Measurements from ENCODE around the gene OR1F1. TPM values are rescaled to one million over a fixed set of nuclear protein-coding genes. Genes with fewer than 3 reads are reported as not detected.

OR1F1 gene
- total and polyA plus RNA-seq, 9 of the 15 experiments (the other 6 are each of a cell fraction or from before 2014, with no cell fraction given): 0.15 to 0.61 (median 0.35) TPM; not detected in 3

DNA sequence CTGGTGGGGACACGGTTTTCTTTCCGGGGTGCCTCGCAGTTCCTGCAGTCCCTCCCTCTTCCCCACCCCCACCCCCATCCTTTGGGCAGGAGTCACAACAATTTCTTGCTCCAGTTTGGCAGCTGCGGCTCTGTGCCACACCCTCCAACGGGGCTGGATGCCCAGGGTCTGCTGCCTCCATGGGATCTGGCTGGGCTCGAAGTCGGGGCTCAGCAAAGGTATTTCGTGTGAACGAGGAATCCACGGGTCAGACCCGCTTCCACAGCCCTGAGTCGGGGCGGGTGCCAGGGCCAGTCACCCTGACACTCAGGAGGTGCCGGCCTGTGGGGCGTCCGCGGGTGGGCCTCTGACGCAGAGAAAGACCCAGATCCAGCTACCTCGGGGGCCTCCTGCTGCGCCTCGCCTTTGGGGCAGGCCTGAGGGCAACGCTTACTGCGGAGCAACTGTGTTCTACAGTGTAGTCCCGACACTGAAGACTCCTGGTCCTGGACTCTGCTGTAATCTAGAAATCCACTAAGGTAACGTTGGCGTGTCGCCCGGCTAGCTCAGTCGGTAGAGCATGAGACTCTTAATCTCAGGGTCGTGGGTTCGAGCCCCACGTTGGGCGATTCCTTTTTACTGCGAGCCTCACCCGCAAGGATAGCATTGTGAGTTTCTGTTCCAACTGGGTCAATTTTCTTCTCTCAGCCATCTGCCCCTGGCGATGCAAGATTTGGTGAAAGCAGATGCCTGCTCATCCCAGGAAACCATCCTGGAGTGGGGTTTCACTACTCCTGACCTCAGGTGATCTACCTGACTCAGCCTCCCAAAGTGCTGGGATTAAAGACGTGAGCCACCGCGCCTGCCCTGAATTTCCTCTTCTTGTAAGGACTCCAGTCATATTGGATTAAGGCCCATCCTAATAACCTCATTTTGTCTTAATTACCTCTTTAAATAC is 12.6 kb upstream of the OR1F1 start:
- FAIRE-seq (peak; percentile 77), DNase-seq (ENCODE audit: extremely low read depth in 1 of 4, low spot score in 3 of 4) (peak; percentile 52 to 90 (median 66)), ATAC-seq (peak; percentile 76)
- Histone ChIP-seq H3K27me3 (ENCODE audit: control insufficient read depth in 2 of 2, insufficient read depth in 2 of 2, low read length in 2 of 2) (peaks cover 0 to 3% of the 10 kb centered on the region in 2 experiments; a peak in 1 of 5 replicates), H3K36me3 (ENCODE audit: control insufficient read depth, insufficient read depth, low read length) (no peaks in the 10 kb centered on the region), H3K9me1 (ENCODE audit: control insufficient read depth, insufficient read depth, low read length) (no peaks in the 10 kb centered on the region), H3K4me2 (ENCODE audit: insufficient read depth, low read length) (peak overlapping the region; percentile 71), H2AFZ (ENCODE audit: low read depth, low read length) (peak overlapping the region; percentile 66), H3K79me2 (ENCODE audit: control insufficient read depth, insufficient read depth, low read length) (no peaks in the 10 kb centered on the region), H3K9ac (ENCODE audit: insufficient read depth in 1 of 2, low read depth in 2 of 2, low read length in 2 of 2) (peak overlapping the region; percentile 47 to 94; a peak in 3 of 4 replicates), H3K9me3 (replicated peaks; ENCODE audit: control insufficient read depth, insufficient read depth, low read depth, low read length) (no peaks in the 10 kb centered on the region), H3K27ac (ENCODE audit: extremely low read depth, low read depth, low read length) (no peak overlapping the region), H3K4me1 (replicated peaks in 1 of 2; ENCODE audit: control insufficient read depth in 2 of 2, insufficient read depth in 2 of 2, low read length in 2 of 2) (peaks cover 6 to 48% of the 10 kb centered on the region in 2 experiments; a peak in 3 of 5 replicates), H3K4me3 (peak overlapping the region; percentile 51), H4K20me1 (replicated peaks; ENCODE audit: control insufficient read depth, insufficient read depth, low read length) (0 out of 2 replicates have a peak, but pooled peaks cover 5% of the 10 kb centered on the region)
- CTCF ChIA-PET (ENCODE audit: low intra/inter-chr PET ratio): no interaction called here
- in situ Hi-C loops (cut with MboI): no loop called here
- intact Hi-C loops (cut with micrococcal nuclease): loop anchor here (10.0 kb wide), 1 partner anchor 121 kb away; no protein-coding TSS in a partner anchor
- POLR2A ChIA-PET: interaction anchor here (0.6 to 1.5 kb wide), 3 partner anchors 27 to 285 kb away, joined by 3 to 9 read pairs (median 4); no protein-coding TSS in a partner anchor
- 7% methylated on average over 34 of the region's 39 CpGs for WGBS (ENCODE audit: insufficient coverage, low coverage, missing lambda C conversion rate)
- BruUV-seq (replicated peaks): no TSS peak
- TF ChIP-seq ZNF551 (CRISPR knock-in tag; IDR thresholded peaks at IDR 0.05): no peak
- TF ChIP-seq, protein P1, sequence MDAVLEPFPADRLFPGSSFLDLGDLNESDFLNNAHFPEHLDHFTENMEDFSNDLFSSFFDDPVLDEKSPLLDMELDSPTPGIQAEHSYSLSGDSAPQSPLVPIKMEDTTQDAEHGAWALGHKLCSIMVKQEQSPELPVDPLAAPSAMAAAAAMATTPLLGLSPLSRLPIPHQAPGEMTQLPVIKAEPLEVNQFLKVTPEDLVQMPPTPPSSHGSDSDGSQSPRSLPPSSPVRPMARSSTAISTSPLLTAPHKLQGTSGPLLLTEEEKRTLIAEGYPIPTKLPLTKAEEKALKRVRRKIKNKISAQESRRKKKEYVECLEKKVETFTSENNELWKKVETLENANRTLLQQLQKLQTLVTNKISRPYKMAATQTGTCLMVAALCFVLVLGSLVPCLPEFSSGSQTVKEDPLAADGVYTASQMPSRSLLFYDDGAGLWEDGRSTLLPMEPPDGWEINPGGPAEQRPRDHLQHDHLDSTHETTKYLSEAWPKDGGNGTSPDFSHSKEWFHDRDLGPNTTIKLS (IDR thresholded peaks at IDR 0.05; ENCODE audit: borderline replicate concordance, low read depth): peak; percentile 40; the same call in 1 of the 2 replicates
- peak; percentile 15 for TF ChIP-seq ZFP36 (IDR thresholded peaks at IDR 0.05; ENCODE audit: low read depth, low read length, partially characterized antibody)
- 0 out of 2 replicates have a peak, but pooled peaks have one; percentile 16 for TF ChIP-seq ARID1B (IDR thresholded peaks at IDR 0.05)
- TF ChIP-seq, protein P2, sequence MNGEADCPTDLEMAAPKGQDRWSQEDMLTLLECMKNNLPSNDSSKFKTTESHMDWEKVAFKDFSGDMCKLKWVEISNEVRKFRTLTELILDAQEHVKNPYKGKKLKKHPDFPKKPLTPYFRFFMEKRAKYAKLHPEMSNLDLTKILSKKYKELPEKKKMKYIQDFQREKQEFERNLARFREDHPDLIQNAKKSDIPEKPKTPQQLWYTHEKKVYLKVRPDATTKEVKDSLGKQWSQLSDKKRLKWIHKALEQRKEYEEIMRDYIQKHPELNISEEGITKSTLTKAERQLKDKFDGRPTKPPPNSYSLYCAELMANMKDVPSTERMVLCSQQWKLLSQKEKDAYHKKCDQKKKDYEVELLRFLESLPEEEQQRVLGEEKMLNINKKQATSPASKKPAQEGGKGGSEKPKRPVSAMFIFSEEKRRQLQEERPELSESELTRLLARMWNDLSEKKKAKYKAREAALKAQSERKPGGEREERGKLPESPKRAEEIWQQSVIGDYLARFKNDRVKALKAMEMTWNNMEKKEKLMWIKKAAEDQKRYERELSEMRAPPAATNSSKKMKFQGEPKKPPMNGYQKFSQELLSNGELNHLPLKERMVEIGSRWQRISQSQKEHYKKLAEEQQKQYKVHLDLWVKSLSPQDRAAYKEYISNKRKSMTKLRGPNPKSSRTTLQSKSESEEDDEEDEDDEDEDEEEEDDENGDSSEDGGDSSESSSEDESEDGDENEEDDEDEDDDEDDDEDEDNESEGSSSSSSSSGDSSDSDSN (IDR thresholded peaks at IDR 0.05; ENCODE audit: borderline replicate concordance in 1 of 2, low read depth in 2 of 2, low read length in 2 of 2): peak in 1 of 2 experiments; percentile 72; a peak in 1 of 4 replicates
- peak; percentile 55; the same call in 1 of the 2 replicates for TF ChIP-seq HDAC2 (IDR thresholded peaks at IDR 0.05)
- no peak for TF ChIP-seq SMC3 (conservative IDR thresholded peaks at IDR 0.05; ENCODE audit: insufficient read depth, low read depth, low read length)
- peak; percentile 27; the same call in 1 of the 2 replicates for TF ChIP-seq CREB1 (IDR thresholded peaks at IDR 0.05)
- no peak; the same call in none of the 2 replicates for TF ChIP-seq CREB1 (CRISPR knock-in tag; IDR thresholded peaks at IDR 0.05)
- TF ChIP-seq PHB (CRISPR knock-in tag; IDR thresholded peaks at IDR 0.05): no peak
- TF ChIP-seq NFE2L1 (tag; IDR thresholded peaks at IDR 0.05; ENCODE audit: borderline replicate concordance, low read depth): no peak
- TF ChIP-seq CBFB (CRISPR knock-in tag; IDR thresholded peaks at IDR 0.05): no peak
- TF ChIP-seq, protein P3, sequence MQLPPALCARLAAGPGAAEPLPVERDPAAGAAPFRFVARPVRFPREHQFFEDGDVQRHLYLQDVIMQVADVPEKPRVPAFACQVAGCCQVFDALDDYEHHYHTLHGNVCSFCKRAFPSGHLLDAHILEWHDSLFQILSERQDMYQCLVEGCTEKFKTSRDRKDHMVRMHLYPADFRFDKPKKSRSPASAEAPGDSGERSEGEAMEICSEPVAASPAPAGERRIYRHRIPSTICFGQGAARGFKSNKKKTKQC (CRISPR knock-in tag; IDR thresholded peaks at IDR 0.05): 0 out of 2 replicates have a peak, but pooled peaks have one; percentile 22
- TF ChIP-seq MCM7 (IDR thresholded peaks at IDR 0.05): no peak
